Kidney (tissue), 14 donors: ENCODE measurements around the gene RTL5. TPM values are rescaled to one million over a fixed set of nuclear protein-coding genes. Genes with fewer than 3 reads are reported as not detected.

Source experiments
- DNase-seq, 5 donors: peaks; one replicate each; pipeline ENCODE4 v3.0.0-alpha.2; 2013 to 2020
- FAIRE-seq: peaks from 2 replicates; lab custom pipeline; 2012; peaks lifted over from hg19 to GRCh38; lab: Jason Lieb, UNC
- H3K27ac ChIP-seq, 2 donors: one replicate each; pipeline ENCODE4 v1.7.0; 2013; ENCODE audit warnings: low read depth in 2 of 2, low read length in 2 of 2, inconsistent platforms in 1 of 2
- H3K27me3 ChIP-seq: one replicate; pipeline ENCODE4 v1.7.1; 2013; ENCODE audit warnings: low read length, inconsistent platforms; ENCODE audit not compliant: control insufficient read depth, insufficient read depth
- H3K36me3 ChIP-seq, 3 donors: one replicate each; pipeline versions ENCODE4 v1.7.0 to v1.7.1; 2013; ENCODE audit warnings: low read length in 3 of 3, control low read depth in 1 of 3, inconsistent platforms in 1 of 3; ENCODE audit not compliant: insufficient read depth in 3 of 3, control insufficient read depth in 2 of 3
- H3K4me1 ChIP-seq, 3 donors: one replicate each; pipeline versions ENCODE4 v1.7.0 to v1.7.1; 2013; ENCODE audit warnings: low read length in 3 of 3, inconsistent platforms in 1 of 3, low read depth in 1 of 3; ENCODE audit not compliant: control insufficient read depth in 2 of 3, insufficient read depth in 2 of 3
- H3K4me3 ChIP-seq, 3 donors: one replicate each; pipeline versions ENCODE4 v1.7.0 to v1.8.1; 2013; ENCODE audit warnings: low read length in 3 of 3, control low read depth in 1 of 3, inconsistent platforms in 1 of 3
- H3K9ac ChIP-seq, 3 donors: one replicate each; pipeline versions ENCODE4 v1.7.0 to v1.7.1; 2013; ENCODE audit warnings: low read length in 3 of 3, control low read depth in 1 of 3, inconsistent platforms in 1 of 3
- H3K9me3 ChIP-seq, 3 donors: one replicate each; pipeline versions ENCODE4 v1.7.0 to v1.7.1; 2013; ENCODE audit warnings: low read length in 3 of 3, control low read depth in 1 of 3, inconsistent platforms in 1 of 3; ENCODE audit not compliant: control insufficient read depth in 2 of 3, insufficient read depth in 1 of 3
- CTCF ChIP-seq: IDR thresholded peaks from 3 replicates; pipeline ENCODE4 v1.5.1; 2012; ENCODE audit warnings: mild to moderate bottlenecking, moderate library complexity, borderline replicate concordance; ENCODE audit not compliant: insufficient read depth; ENCODE audit errors: extremely low read depth
- intact Hi-C: fragments of 100-400 bp; cut with DNase I; formaldehyde crosslinking; loops from one replicate; pipeline ENCODE4 v1.11.1; 2022
- polyA plus RNA-seq: library from polyadenylated mRNA; stranded (reverse); fragments of 350-450 nt; fragmentation: Illumina TruSeq; extraction: RNeasy Lipid Tissue Mini Kit (QIAGEN cat#74804); gene quantifications from one replicate; pipeline ENCODE4 v1.2.3, GENCODE V29; 2014; ENCODE audit warnings: low read depth, low replicate concordance; ENCODE audit not compliant: insufficient read depth
- total RNA-seq: library from RNA; stranded (reverse); fragmentation: NEBNext Ultra II Directional; extraction: Animal tissue kit (Norgen Biotek cat#: 25700); gene quantifications from one replicate; pipeline ENCODE4 v1.2.1, GENCODE V29; 2021
- donor health status: control.
- donor health status: control.
- donor health status: control.
- donor health status: control.
- donor health status: control.
- donor health status: DM: yes; HTN: yes; CAD: no.
- donor health status: Normal renal cell carcinoma (clear cell type).

RTL5 gene
- total and polyA plus RNA-seq, 2 donors from 2014 or later, result 5.7 to 6.9 TPM

- Histone ChIP-seq H3K4me1 (peaks cover 0 to 5% (median 0%) of the 10 kb centered on the region in 3 donors), H3K9ac (no peak overlapping the region), H3K9me3 (no peaks in the 10 kb centered on the region), H3K27me3 (peaks cover 4% of the 10 kb centered on the region), H3K4me3 (peak overlapping the region in 2 of 3 donors; percentile 24 to 44), H3K36me3 (no peaks in the 10 kb centered on the region), H3K27ac (no peak overlapping the region)
- no peak for DNase-seq
- intact Hi-C loops, result no loop called here
- no peak for TF ChIP-seq CTCF
- no peak for FAIRE-seq
These were observed 741 bp upstream of the RTL5 start for GRCh38 chrX:72132456-72132855.

DNA sequence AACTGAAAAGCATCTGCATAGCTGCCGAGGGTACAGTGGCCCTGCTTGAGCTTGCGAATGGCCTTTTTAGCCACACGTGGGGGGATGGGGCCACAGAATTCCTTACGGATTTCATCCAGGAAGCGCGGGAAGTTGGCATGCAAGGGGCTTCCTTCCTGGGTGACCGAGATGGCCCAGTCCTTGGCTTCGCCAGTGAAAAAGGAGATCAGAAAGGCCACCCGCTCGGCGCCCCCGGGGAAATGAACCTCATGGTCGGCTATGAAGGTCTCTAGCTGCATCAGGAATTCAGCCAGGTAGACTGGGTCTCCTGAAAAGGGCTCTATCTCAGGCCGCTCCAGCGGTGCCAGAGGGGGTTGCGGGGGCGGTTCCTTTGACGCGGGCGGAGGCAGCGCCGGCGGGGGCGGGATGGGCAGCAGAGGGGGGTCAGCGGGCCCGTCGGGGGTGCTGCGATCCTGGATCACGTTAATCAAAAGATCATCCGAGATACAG is 909 bp downstream of the RTL5 start:
- no peak for FAIRE-seq
- Histone ChIP-seq H3K9ac (peak overlapping the region in 1 of 3 donors; percentile 67), H3K4me3 (peak overlapping the region in 2 of 3 donors; percentile 46 to 54), H3K9me3 (no peaks in the 10 kb centered on the region), H3K36me3 (no peaks in the 10 kb centered on the region), H3K4me1 (peaks cover 0 to 14% (median under 1%) of the 10 kb centered on the region in 3 donors), H3K27ac (peak overlapping the region in 1 of 2 donors; percentile 65), H3K27me3 (peaks cover 4% of the 10 kb centered on the region)
- peak; percentile 29 to 80 (median 40) for DNase-seq
- no peak for TF ChIP-seq CTCF
- intact Hi-C loops, result no loop called here

- TF ChIP-seq CTCF, result no peak
- no peak for DNase-seq
- Histone ChIP-seq H3K4me1 (peaks cover 0 to 16% (median 5%) of the 10 kb centered on the region in 3 donors), H3K9me3 (no peaks in the 10 kb centered on the region), H3K27ac (no peak overlapping the region), H3K9ac (no peak overlapping the region), H3K27me3 (peaks cover 4% of the 10 kb centered on the region), H3K4me3 (no peak overlapping the region), H3K36me3 (no peaks in the 10 kb centered on the region)
- no peak for FAIRE-seq
- intact Hi-C loops, result no loop called here
These were observed 1.5 kb downstream of the RTL5 start for GRCh38 chrX:72130156-72130761.
